NCI-H1694 (cell line): Measurements from ENCODE around the gene FCER1G.

Experiments
- DNase-seq: peaks from one replicate; lab custom pipeline; 2025; lab: John Stamatoyannopoulos, UW

The FCER1G gene

DNA sequence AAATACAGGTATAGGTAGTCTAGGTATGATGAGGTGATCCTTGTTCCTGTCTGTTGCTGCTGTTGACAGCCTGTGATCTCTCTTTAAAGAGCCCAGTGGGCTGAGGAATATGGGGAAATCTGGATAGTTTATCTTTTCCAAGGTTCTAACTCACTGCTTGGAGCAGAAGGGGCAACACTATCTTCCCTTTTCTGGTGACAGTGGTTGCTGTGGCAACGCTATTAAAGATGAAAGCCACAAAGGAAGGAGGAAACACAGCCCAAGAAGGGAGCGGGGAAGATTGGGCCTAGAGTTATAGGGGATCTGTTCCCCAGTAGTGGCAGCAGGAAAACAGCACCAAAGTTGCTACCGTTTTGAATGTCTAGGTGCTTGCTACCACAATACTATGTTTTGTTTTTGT, 52.2 kb downstream of the FCER1G start:
- no peak for DNase-seq
